ENCODE measurements around the gene TMSB4X.

GRCh38 chrX:13010546-13010945 is 35.6 kb downstream of the TMSB4X start:
- TF ChIP-seq CTCF (IDR thresholded peaks at IDR 0.05; ENCODE audit: insufficient read depth, low read depth, low read length) (no peak), EZH2 (IDR thresholded peaks at IDR 0.05; ENCODE audit: insufficient read depth, low read length) (no peak)

Data from astrocyte (in vitro differentiated cells and primary cell).